ENCODE measurements around the gene MAP2K3.
"Not testable (repeated sequence)": the region's sequence is repeated elsewhere in the genome, so short reads cannot be mapped to it uniquely, and the experiment has no call there.

Gene MAP2K3

DNA sequence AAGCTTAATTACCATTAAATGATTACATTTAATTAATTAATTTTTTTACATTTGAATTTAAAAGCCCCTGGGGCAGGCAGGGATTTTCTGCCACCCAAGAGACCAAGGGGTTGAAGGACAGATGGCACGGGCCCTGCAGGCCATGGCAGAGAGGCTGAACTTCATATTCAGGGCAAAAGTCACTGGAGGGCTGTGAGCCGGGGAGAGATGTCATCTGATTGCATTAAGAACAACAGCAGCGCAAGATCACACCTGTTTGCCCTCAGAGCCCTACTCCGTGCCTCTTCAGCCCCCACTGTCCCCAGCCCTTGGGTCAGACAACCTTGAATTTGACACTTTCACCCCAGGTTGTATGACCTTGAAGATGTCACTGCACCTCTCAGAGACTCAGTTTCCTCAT, 35.9 kb downstream of the MAP2K3 start:
- H3K27me3 ChIP-seq (replicated peaks); DNase-seq; H3K36me3 ChIP-seq (replicated peaks); in situ Hi-C loops (cut with HindIII; ENCODE audit: low pct_ligation_motif_present, low sequenced_read_pairs); H3K4me3 ChIP-seq (ENCODE audit: low read depth, low read length); H3K27ac ChIP-seq: not testable (repeated sequence)

DNA sequence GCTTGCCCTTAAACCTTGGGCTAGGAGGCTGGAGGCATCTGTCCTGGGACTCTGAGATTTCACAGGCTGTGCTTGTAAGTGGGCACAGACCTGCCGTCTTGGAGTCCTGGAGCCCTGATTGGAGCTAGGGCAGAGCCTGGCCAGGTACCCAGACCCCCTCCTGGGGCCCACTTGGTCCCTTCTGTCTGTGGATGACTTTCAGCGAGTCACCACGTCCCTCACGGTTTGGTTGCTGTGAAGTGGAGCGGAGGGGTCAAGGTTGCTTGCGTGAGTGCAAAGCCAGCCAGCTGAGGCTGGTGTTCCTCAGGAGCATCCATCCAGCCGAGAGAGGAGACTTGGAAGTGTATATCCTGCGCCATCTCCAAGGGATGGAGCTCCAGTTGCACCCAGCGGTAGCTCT, 36.5 kb downstream of the MAP2K3 start:
- H3K36me3 ChIP-seq (replicated peaks); DNase-seq; H3K27me3 ChIP-seq (replicated peaks); H3K27ac ChIP-seq; in situ Hi-C loops (cut with HindIII; ENCODE audit: low pct_ligation_motif_present, low sequenced_read_pairs); H3K4me3 ChIP-seq (ENCODE audit: low read depth, low read length): not testable (repeated sequence)

DNA sequence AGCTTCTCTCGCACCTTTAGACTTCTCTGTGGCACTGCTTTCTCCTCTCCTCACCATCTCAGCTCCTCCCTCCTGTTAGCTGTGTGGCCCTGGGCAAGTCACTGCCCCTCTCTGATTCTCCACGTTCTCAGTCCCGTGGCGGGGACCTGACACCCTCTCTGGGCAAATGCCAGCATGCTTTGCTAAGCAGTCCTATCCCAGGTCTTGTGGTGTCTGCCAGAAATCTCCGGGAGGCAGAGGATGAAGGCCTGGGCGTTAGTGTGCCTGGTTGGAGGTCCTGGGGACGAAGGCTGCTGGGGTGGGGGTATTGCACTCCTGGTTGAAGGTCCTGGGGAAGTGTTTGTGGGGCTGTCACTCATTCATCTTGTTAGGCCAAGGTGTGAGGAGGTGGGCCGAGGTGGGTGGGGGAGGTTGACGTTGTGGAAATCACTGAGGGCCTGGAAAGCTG, 37.3 kb downstream of the MAP2K3 start:
- H3K36me3 ChIP-seq (replicated peaks); H3K27ac ChIP-seq; in situ Hi-C loops (cut with HindIII; ENCODE audit: low pct_ligation_motif_present, low sequenced_read_pairs); H3K4me3 ChIP-seq (ENCODE audit: low read depth, low read length); DNase-seq; H3K27me3 ChIP-seq (replicated peaks): not testable (repeated sequence)

DNA sequence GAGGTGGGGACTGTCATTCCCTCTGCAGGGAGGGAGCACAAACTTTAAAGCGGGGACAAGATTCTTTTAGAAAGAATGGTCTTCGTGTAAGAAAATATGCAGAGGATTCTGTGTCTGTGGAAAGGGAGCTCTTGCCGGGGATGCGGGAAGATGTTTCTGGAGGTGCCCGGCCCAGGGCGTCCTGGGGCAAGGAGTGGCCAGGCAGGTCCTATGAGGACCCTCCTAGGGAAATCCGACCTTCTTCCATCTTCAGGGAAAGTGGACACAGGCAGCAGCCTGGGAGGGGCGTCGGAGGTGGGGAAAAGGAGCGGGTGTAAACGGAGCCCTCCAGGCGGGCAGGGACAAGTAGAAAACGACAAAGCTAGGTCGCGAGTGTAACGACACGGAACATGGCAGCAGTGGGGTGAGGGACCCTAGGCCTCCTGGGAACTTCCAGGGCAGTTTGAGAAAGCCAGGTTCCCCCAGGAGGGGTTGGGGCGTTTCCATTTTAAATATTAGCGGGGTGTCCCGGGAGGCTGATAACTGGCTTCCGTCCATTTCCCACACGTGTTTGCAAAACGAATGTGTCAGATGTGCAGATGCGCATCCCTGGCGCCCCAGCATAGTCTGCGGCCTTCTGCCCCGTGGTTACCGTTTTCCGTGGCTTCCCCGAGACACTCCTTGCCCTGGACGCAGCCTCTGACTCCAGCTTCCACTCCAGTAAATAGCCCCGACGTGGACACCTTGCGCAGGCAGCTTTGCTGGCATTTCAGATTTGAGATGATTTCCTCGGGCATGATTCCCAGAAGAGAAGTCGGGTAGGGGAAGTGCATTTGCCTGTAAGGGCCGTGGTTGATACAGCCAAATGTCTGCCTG, 39.0 kb downstream of the MAP2K3 start:
- H3K36me3 ChIP-seq (replicated peaks); DNase-seq; in situ Hi-C loops (cut with HindIII; ENCODE audit: low pct_ligation_motif_present, low sequenced_read_pairs); H3K27ac ChIP-seq; H3K27me3 ChIP-seq (replicated peaks): not testable (repeated sequence)
- H3K4me3 ChIP-seq (ENCODE audit: low read depth, low read length): peak overlapping the region; percentile 53

DNA sequence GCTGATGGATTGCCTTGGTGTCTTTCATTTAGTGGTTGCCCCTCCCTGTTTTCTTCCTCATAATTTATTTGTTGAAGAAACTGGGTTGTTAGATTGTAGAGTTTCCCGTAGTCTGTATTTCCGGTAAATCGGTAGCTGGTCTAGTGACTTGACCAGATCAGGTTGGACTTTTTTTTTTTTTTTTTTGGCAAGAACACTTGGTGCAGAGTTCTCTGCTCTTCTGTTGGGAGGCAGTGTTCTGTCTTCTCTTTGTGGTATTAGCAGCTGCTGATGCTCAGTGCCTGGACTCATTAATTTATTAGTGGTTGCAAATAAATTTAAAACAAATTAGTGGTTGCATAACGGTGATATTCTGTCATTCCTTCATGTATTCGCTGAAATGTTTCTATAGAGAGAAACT, 40.2 kb downstream of the MAP2K3 start:
- H3K27ac ChIP-seq; H3K4me3 ChIP-seq (ENCODE audit: low read depth, low read length); in situ Hi-C loops (cut with HindIII; ENCODE audit: low pct_ligation_motif_present, low sequenced_read_pairs); H3K36me3 ChIP-seq (replicated peaks); DNase-seq; H3K27me3 ChIP-seq (replicated peaks): not testable (repeated sequence)

DNA sequence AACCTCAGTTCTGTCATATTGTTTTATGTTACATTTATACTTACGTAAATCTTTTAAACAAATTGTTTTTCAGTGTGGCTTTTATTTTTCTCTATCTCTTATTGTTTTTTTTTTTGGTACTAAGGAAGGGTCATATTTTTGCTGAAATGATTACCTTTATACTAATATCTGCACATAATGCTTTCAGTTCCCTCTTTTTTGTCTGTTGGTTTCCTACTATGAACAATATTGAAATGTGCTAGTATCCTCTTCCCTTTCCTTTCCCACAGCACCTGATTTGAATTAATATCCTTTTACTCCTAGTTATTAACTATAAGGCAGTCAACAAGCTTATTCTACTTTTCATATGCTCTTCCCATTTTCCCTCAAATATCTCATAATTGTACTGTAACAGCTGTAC, 43.4 kb downstream of the MAP2K3 start:
- DNase-seq; in situ Hi-C loops (cut with HindIII; ENCODE audit: low pct_ligation_motif_present, low sequenced_read_pairs): not testable (repeated sequence)

DNA sequence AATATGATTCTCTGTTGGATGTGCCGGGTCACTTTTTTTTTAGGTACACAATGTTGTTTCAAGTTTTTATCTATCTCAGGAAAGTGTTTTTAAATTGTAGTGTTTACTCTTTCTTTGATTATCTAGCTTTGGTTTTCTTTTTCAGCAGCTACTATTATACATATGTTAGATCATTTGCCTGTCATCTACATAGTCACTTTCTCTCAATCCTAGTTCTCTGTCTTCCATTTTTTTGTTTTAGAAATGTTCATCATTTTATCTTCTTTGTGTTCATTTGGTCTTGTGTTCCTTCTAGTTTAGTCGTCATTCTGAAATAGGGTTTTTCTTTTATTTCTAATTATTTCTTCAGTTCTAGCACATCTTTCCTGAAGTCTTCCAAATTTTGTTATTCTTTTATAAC, 44.3 kb downstream of the MAP2K3 start:
- H3K27me3 ChIP-seq (replicated peaks); in situ Hi-C loops (cut with HindIII; ENCODE audit: low pct_ligation_motif_present, low sequenced_read_pairs); DNase-seq; H3K36me3 ChIP-seq (replicated peaks); H3K4me3 ChIP-seq (ENCODE audit: low read depth, low read length); H3K27ac ChIP-seq: not testable (repeated sequence)

More for the DNA sequence above, 43.4 kb downstream of the MAP2K3 start:
- H3K4me3 ChIP-seq (ENCODE audit: low read depth, low read length); H3K27me3 ChIP-seq (replicated peaks); H3K27ac ChIP-seq; H3K36me3 ChIP-seq (replicated peaks): not testable (repeated sequence)

DNA sequence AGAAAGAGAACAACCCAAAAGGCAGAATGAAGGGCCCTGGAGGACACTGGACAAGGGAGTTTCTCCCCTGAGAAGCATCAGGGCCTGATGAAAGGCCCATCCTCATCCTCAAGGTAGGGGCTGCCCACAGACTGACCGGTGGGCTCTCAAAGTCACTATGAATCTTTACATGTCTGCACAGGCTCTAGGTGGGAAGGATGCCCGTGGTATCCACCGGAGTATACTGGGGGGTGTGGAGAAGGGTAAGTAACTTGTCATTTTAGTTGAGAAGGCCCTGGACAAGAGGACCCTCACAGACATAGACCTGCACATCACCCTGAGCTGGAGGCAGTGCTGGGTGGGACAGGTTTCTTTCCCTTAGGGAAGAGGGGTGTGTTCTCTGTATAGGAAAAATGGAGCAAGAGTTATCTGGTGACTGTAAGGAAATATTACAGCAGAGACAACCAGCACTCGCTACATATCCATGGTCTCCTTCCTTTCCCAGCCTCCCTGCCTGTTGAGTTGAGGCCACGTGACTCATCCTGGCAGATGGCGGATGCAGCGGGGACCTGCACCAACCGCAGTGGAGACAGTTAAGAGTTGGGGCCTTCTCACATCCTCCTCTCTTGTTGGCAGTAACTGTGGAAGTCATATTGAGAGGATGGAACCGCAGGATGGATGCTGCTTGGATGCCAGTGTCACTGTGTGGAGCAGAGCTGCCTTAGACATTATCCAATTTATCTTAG, 46.1 kb downstream of the MAP2K3 start:
- H3K4me3 ChIP-seq (ENCODE audit: low read depth, low read length): no peak overlapping the region
- H3K27ac ChIP-seq: no peak overlapping the region
- no peaks in the 10 kb centered on the region for H3K36me3 ChIP-seq (replicated peaks)
- no peaks in the 10 kb centered on the region for H3K27me3 ChIP-seq (replicated peaks)
- no peak for DNase-seq
- TF ChIP-seq, protein P1, sequence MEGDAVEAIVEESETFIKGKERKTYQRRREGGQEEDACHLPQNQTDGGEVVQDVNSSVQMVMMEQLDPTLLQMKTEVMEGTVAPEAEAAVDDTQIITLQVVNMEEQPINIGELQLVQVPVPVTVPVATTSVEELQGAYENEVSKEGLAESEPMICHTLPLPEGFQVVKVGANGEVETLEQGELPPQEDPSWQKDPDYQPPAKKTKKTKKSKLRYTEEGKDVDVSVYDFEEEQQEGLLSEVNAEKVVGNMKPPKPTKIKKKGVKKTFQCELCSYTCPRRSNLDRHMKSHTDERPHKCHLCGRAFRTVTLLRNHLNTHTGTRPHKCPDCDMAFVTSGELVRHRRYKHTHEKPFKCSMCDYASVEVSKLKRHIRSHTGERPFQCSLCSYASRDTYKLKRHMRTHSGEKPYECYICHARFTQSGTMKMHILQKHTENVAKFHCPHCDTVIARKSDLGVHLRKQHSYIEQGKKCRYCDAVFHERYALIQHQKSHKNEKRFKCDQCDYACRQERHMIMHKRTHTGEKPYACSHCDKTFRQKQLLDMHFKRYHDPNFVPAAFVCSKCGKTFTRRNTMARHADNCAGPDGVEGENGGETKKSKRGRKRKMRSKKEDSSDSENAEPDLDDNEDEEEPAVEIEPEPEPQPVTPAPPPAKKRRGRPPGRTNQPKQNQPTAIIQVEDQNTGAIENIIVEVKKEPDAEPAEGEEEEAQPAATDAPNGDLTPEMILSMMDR (IDR thresholded peaks at IDR 0.05; ENCODE audit: low read depth, low read length, missing control alignments): no peak
- in situ Hi-C loops (cut with HindIII; ENCODE audit: low pct_ligation_motif_present, low sequenced_read_pairs): no loop called here

DNA sequence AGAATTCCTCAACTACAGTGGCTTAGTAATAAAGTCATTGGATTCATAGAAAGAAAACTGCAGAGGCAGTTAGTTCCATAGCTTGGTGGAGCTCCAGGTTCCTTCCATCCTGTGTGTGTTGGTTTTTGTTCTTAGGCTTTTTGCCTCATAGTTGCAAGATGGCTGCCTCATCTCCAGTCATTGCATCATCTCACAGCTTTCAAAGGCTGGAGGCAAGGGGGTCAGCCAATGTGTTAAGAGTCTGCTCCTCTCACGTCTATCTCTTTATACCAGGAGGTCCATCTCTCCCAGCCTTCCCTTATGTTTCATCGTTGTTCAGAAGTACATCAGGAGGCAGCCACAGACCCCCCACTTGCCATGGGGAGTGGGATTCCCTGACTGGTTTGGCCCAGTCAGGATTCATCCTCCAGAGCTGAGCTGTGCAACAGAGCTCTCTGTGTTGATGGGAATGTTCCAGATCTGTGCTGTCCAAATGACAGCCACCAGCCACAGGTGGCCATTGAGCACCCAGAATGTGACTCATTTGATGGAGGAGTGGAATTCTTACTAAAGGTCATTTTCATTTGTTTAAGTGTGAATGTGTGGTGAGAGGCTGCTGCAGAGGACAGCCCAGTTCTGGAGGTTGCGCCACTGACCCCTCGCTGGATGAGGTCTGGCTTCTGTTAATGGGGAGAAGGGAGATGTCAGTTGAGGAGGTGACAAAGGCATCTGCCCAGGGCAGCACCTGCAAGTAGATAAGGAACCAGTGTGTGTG, 52.2 kb downstream of the MAP2K3 start:
- in situ Hi-C loops (cut with HindIII; ENCODE audit: low pct_ligation_motif_present, low sequenced_read_pairs); H3K27ac ChIP-seq; H3K27me3 ChIP-seq (replicated peaks); H3K4me3 ChIP-seq (ENCODE audit: low read depth, low read length); H3K36me3 ChIP-seq (replicated peaks); DNase-seq: not testable (repeated sequence)

DNA sequence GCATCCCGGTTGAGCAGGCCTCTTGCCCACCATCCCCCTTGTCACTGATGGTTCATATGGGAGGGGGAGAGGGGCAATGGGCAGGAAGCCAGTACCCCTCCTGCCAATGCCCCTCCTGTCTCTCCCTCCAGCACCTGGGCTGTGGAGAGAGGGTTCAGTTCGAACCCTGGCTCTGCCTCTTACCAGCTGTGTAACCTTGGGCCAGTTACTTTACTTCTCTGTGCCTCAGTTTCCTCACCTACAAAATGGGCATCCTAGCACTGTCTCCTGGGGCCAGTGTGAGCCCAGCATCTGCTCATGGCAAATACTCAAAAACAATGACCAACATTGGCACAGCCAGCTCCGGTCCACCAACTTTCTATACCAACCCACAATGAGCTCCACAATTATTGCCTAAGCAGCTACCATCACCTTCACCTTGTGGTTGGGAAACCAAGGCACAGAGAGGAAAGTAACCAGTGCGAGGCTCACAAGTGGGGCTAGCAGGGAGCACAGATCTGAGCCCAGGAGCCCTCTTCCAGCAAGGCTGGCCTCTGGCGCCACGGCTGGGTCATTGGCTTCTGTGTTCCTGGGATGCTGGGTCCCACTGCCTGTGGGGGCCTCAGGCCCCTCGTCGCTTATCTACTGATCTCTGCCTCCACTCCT, 53.6 kb downstream of the MAP2K3 start:
- H3K4me3 ChIP-seq (ENCODE audit: low read depth, low read length); DNase-seq; H3K27me3 ChIP-seq (replicated peaks); H3K27ac ChIP-seq; H3K36me3 ChIP-seq (replicated peaks); in situ Hi-C loops (cut with HindIII; ENCODE audit: low pct_ligation_motif_present, low sequenced_read_pairs): not testable (repeated sequence)
